SKM-1 treated with dmso at 0.1 percent for 144 hours (cell line): ENCODE measurements around the gene SESN3.
"Not testable (repeated sequence)": the region's sequence is repeated elsewhere in the genome, so short reads cannot be mapped to it uniquely, and the experiment has no call there.

Source experiments
- DNase-seq: peaks from one replicate; lab custom pipeline; 2025; ENCODE audit not compliant: unreplicated experiment; lab: John Stamatoyannopoulos, UW

Gene SESN3

DNA sequence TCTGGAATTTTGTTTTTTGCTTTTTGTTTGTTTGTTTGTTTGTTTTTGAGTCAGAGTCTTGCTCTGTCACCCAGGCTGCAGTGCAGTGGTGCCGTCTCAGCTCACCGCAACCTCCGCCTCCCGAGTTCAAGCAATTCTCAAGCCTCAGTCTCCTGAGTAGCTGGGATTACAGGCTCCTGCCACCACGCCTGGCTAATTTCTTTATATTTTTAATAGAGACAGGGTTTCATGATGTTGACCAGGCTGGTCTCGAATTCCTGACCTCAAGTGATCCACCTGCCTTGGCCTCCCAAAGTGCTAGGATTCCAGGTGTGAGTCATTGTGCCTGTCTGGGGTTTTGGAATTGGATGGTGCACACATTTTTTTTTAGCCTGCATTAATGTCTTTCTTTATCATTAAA lies 20.9 kb upstream of the SESN3 start:
- DNase-seq, result not testable (repeated sequence)

DNA sequence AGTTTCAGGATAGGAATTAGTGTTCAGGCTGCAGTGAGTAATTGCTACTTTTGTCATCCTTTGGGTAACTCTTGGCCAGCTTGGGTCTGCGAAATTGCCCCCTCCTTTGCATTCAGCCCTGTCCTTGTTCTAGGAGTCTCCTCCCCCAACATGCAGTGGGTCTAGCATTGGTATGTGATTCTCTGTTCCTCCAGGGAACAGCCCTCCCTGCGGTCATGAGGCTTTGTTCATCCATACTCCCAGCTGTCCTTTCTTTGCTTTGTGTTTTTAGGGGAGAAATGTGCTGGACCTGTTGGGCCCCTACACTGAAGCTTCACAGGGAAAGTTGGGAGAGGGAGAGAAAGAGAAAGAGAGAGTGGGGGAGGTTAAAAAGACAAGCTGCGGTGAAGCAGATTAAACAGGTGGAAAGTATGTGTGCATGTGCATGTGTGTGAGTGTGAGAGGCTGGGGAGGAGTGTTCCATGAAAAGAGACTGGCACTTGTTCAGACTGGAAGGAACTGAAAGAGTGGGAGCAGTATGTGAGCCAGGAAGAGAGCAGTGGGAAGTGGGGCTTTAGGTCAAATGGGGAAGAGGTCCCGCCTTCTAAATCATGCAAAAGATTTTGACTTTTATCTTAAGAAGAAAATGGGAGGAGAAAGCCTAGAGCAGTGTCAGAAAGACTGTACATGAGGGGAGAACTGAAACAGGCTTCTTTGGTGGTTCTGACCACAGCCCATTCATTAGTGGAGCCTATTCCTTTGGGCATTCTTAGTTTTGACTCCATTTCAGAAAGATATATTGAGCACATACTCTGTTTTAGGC lies 17.9 kb upstream of the SESN3 start:
- DNase-seq, result no peak

DNA sequence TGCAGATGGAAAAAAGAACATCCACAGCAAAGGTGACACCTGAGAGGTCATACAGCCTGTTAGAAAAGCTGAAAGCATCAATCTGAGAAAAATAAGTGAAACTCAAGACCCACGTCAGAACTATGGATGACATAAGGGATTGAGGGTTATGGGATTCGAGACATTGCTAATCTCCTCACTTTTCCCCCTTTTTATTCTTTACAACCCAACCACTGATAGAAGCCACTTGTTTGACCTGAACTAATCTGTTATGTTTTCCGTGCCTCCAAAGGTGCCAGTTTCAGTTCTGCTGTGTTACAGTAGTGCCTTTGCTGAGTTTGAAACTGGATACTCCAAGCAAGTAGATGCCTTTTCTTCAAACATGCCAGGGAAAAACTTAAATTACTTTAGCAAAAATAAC lies 16.9 kb upstream of the SESN3 start:
- no peak for DNase-seq

DNA sequence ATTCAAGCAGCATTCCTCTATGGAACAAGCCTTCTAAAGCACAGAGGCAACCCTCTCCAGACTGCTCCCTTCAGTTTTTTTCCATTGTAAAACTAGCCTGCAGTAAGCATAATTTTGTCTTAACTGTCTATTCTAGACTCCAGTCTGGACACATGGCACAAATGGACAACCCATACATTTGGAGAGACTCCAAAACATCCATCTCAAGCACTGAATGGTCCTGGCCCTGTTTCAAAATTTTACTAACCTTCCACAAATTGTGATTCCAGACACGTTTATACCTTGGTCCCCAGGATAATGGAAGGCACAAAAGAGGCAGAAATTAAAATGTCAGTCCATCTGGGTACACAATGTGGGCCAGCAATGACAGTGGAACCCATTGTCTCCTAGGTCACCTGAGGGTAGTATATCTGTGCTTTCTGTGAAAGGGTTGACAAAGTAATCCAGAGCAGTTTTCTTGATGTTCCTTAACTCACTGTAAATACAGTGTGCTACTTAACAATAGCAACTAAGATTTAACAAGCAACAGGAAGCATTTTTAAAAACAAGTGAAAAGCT lies 16.2 kb upstream of the SESN3 start:
- no peak for DNase-seq

DNA sequence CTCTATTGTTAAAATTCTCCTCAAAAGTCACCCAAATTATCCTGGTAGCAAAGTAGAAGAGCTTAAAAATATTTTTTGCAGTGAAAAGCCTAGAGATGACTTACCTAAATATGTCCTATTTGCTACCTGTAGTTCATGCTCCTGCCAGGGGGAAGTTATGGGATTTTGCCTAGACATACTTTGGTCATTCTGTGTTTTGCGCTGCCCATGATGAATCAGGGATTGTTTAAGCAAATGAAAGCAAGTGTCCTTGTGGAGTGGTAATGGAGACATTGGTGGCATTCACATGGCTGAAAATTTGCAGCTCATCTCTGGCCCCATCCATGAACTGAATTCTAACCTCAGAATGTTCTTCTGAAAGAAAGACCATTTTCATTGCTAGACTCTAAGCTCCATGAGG lies 14.6 kb upstream of the SESN3 start:
- no peak for DNase-seq

DNA sequence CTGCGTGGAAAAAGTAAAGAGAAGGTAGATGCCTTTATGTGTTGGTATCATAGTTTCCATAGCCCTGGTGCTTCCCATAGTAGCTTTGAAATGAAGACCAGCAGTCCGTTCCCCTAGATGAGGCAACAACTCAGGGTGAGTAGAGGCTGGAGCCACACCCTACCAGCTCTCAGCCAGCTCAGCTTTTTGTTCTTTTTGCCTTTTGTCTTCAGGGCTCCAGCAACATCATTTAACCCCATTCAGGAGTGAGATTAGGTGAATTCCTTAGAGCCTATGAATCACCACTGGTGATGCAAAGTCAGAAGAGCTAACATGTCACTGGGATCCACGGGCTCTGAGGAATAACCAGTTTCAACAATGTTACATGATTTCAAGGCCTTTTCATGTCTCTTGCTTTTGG lies 14.0 kb upstream of the SESN3 start:
- DNase-seq, result no peak

DNA sequence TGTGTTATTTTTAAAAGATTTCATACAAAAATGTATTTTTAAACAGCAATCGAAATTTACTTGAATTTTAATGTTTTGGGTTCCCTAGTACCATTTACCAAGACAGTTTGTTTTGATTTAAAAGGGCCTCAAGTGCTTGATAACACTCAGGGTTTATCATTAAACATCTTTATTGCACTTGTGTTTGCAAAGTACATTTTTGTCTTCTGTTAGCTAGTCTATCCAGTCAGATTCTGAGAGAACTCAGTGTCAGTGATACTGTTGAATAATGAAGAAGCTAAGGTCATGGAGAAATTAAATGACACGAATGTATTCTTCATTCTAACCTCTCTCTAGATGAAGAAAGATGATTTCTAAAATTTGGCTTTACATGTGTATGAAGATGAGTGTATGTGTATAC lies 12.7 kb upstream of the SESN3 start:
- no peak for DNase-seq

DNA sequence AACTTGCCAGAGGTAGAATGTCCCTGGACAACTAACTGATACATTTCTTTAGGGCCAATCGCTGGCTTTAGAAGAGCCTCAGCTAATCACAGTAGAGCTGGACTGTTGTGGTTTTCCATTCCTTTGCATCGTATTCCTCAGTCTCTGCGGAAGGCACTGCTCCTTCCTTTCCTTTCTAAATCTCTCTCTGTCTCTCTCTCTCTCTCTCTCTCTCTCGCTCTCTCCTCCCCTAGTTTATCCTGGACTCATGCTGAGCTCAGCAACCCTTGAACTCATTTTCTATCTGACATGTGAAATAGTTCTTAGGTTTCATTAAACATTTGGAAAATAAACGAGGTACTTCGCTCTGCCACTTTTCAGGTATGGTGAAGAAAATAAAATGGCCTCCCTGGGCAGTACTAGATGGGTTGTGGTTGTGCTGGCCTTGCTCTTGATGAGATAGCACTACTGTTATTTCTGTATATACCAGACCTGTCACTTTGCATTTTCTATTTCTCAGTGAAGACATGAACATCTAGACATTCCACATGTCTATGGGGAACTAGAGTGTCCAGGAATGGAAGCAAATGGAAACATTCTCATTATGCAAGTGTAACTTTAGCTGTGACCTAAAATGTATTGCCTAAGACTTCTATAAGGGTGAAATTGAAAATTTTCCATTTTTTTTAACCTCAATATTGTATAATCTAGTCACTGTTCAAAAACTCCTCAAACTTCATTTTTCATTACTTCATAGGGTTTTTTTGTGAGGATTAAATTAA lies 12.0 kb upstream of the SESN3 start:
- no peak for DNase-seq

DNA sequence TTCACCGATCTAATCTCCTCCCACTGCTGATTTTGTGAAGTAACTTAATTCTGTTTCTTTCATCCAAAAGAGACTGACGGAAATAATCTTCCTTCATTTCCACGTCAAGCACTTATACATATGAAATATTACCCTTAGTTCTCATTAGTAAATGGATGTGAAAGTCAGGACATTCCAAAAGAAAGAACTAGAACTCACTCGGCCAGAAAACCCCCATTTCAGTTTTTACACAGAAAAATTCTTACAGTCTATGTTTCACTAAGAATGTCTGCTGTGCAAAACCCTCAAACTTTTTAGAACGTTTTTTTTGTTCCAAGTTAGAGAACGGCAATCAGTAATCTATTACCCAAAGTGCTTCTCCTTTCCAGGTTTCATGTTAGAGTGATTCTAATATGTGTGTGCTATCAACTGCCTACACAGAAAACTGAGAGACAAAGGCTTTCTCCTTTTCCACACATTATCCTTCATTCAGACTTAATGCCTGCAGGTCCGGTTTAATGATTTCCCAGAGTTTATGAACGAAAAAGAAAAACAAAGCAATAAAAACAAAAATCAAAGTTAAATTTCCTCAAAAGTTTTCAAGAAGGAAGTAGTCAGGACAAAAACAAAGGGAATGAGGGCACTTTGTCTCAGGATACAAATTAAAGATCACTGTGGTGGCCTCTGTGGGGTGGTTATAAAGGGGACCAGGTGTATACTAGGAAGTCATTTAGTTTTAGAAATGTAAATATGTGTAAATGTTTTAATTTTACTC lies 11.3 kb upstream of the SESN3 start:
- DNase-seq, result no peak

DNA sequence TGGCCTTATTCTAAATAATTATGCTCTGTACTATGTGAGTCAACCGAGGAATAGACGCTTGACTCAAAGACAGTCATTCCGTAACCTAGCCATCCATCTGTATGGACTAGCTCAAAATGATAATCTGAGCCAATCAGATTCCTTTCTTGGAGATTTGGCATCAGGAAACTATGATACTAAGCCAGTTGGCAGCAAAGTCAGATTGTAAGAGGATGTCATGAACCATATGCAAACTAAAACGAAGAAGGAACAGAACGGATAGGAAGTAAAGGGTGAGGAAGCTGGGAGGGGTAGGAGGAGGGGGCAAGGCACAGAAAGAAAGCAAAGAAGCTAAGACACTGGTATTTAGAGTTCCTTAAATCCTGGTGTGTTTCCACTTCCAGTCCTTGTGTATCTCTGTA lies 10.7 kb upstream of the SESN3 start:
- no peak for DNase-seq

DNA sequence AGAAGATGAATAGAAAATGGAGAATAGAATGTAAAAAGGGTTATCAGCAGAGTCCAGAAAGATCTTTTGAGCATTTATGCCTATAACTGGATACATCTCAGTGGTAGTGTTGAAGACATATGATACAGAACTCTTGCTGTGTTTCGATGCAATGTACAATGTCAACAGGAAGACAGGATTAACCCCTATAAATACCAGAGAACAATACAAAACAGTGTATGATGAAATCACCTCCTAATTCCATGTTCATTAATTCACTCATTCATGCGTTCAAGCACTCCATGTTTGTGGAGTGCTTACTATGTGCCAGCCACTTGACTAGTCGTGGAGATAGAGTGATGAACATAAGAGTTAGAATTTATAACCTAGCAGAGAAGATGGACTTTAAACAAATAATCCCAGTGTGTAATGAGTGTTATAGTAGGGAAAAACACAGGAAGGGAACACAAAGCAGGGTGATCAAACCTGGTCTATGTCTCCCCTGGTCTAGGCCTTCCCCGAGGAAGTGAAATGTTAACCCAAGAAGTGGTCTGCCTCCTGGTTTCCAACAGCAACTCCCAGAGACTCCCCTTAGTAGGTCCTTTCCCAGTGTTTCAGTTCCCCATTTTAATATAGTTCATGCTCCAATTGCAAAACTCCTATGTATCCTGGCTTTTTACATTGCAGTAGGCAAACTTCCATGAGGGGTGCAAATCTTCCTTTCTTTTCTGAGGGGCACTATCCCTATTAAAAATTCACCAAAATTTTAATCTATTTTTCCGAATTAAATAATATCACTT lies 9.1 kb upstream of the SESN3 start:
- DNase-seq, result no peak

DNA sequence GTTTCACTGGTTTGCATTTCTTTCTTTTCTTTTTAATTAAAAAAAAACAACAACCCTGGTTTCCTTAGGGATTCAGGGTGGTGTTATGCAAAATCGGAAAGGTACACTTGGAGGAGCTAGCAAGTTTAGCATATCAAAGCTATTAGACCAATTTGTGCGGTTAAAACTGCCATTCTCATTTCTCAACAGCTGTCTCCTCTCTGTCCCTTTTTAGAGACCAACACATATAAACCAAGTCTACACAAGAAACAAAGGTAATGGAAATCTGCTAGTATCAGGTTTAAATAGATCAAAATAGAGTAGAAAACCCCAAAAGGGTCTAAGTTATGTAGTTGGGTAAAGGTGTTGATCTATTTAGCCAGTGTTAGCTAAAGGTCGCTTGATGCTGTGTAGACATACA lies 1.7 kb upstream of the SESN3 start:
- DNase-seq, result no peak

DNA sequence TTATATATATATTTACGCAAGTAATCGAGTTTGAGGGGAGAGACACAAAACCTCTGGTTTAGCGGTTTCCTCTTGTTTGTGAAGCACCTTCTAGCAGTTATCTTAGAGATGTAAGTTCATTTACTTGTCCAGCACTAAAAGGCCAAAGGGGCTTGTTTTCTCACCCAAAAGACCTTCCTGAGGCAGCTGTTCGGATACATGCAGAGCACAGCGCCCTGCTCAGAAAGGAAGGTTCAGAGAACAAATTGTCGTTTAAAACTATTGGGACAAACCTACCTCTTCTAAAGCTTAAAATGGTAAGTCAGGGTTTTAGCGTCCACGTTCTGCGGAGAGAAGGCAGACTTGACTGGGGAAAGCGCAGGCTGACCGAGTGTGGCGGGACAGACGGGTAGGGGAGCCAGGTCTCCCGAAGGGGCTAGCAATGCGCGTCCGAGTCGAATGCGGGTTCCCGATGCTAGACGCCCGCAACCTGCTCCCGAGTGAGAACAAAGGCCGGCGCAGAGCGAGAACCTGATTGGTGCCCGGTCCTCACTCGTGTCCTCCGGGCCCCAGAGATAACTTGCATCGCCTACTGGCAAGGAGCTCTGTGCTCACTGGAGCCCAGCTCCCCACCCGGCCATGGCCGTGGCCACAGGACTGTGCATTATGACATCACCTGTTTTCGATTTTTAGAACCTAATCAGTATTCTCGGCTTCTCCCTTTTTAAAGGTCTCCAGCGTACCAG lies 1.0 kb upstream of the SESN3 start:
- DNase-seq, result peak; percentile 34

DNA sequence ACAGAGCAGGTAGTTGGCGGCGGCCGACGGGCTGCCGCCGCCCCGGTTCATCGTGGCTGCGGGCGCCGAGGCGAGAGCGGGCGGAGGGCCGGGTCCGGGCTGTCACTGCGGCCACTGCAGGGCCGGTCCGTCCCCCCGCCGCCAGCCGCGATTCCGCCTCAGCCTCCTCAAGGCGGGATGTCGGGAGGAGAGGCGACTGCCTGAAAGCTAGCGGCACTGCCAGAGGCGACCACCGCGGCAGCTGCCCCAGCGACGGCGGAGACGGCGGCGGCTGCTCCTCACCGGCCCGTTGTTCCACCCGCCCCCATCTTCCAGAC lies 234 bp downstream of the SESN3 start:
- DNase-seq, result no peak

DNA sequence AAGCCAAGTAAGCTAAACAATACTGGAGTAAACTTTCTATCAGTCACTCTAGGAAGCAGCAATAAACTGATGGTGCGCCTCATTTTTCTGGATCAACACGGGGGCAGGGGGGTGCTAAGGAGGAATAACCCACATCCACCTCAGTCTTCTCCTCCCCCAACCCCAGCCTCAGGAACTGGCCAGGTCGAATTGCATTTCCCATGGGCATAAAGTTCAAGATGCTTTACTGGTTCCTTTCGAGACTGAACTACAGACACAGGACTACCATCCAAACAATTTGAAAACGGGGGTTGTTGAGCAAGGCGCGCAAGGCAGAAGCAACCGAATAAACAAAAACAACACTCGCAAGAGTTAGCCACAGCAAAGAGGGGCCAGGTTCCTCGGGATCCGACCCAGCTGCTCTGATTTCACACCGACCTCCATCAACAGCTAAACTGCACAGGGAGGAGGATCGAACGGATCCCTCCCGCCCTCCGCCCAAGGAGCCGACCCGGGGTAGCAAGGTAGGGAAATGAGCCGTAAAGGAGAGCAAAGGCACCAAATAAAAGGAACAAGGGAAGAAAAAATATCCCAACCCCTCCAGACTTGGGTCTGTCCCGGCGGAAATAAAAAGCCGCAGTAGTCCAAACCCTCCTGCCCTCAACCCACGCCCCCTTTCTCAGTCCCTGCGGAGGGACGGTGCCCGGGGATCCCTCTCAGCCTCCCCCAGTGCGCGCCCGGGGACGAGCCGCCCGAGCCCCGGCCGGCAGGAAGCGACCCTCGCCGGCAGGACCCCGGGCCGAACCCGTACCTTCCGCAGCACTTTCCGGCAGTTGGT lies 801 bp downstream of the SESN3 start:
- no peak for DNase-seq

DNA sequence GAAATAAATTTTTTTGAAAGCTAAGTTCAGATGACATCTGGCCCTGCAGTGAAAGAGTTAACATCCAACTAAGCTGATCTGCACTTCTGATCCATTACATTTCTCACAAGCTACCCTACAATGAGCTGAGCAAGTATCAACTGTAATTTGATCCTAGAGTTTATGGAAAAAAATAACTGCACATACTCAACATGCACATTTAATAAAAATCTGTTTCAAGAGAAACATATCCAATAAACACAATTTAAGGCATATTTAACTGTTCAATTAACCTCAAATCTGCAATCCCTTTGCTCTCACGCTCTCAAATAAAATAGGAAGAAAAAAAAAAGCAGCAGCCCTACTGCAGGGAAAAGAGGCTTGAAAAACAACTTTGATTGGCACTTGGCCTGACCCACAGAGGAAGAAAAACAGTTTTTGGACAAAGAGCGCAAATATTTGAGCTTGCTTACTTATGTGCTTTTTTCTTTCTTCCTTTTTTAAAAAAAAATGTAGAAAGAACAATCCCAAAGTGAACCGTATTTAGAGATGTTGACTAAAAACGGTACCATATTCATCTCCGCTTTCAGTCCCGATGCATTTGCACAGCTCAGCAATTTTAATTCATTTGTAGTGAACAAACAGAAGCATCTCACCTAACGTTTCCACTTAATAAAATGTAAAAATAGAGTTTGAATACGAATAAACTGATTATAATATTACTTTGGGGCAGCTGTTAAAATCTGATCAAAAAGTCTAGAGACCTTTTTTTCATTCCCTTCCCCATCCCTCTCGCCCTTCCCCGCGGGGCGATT lies 1.6 kb downstream of the SESN3 start:
- no peak for DNase-seq

DNA sequence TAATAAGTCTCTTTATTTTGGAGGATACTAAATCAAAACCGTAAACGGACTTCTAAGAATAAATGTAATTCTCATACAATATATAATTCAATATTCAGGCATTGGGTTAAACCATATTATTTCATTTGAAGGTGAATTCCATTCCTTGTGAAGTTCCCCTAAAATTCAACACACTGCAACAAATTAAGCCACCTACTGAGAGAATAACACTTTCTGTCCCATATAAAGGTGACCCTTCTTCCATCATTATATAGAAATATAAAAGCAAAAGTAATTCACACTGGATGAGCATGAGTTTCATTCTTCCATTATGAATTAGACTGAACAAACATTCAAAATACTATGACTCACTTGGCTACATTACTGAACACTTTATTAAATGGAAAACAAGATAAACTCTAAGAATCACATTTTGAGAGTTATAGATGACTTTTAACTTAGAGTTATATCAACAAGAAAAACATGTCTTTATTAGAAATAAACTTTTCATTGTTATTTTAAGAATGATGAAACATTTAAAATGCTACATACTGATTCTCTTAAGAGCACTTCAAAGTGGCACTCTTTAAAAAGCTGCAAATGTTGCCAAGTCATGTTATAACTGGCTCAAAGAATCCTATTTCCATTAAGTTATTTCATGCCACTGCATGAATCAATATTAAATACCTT lies 2.8 kb downstream of the SESN3 start:
- DNase-seq, result no peak

DNA sequence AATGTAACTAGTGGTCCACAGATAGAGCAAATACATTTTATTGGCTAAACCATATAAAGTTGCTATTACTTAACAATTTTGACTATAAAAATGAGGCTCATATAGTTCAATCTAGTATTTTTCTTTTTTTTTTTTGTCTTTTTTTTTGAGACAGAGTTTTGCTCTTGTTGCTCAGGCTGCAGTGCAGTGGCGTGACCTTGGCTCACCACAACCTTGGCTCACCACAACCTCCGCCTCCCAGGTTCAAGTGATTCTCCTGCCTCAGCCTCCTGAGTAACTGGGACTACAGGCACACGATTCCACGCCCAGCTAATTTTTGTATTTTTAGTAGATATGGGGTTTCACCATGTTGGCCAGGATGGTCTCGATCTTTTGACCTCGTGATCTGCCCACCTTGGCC lies 3.9 kb downstream of the SESN3 start:
- DNase-seq, result not testable (repeated sequence)
